HUES48 (cell line): ENCODE measurements around the gene KIF17.
"Not testable (repeated sequence)": the region's sequence is repeated elsewhere in the genome, so short reads cannot be mapped to it uniquely, and the experiment has no call there.

Experiments used
- H3K27ac ChIP-seq: one replicate; pipeline ENCODE4 v1.7.0; 2013; ENCODE audit warnings: low read depth, low read length, inconsistent platforms
- H3K27me3 ChIP-seq: 2 replicates; pipeline ENCODE4 v1.6.1; 2013; ENCODE audit warnings: mild to moderate bottlenecking, low read length; ENCODE audit not compliant: control insufficient read depth, insufficient read depth
- H3K36me3 ChIP-seq: 2 replicates; pipeline ENCODE4 v1.6.1; 2013; ENCODE audit warnings: low read length; ENCODE audit not compliant: control insufficient read depth, insufficient read depth
- H3K4me1 ChIP-seq: 2 replicates; pipeline ENCODE4 v1.6.1; 2013; ENCODE audit warnings: mild to moderate bottlenecking, low read length; ENCODE audit not compliant: control insufficient read depth, insufficient read depth
- H3K4me3 ChIP-seq: 2 replicates; pipeline ENCODE4 v1.5.1; 2013; ENCODE audit warnings: mild to moderate bottlenecking, low read depth, low read length
- H3K9ac ChIP-seq: 2 replicates; pipeline ENCODE4 v1.6.1; 2013; ENCODE audit warnings: mild to moderate bottlenecking, low read depth, low read length, moderate library complexity
- H3K9me3 ChIP-seq: 2 replicates; pipeline ENCODE4 v1.6.1; 2013; ENCODE audit warnings: low read length; ENCODE audit not compliant: control insufficient read depth, insufficient read depth

Gene KIF17

DNA sequence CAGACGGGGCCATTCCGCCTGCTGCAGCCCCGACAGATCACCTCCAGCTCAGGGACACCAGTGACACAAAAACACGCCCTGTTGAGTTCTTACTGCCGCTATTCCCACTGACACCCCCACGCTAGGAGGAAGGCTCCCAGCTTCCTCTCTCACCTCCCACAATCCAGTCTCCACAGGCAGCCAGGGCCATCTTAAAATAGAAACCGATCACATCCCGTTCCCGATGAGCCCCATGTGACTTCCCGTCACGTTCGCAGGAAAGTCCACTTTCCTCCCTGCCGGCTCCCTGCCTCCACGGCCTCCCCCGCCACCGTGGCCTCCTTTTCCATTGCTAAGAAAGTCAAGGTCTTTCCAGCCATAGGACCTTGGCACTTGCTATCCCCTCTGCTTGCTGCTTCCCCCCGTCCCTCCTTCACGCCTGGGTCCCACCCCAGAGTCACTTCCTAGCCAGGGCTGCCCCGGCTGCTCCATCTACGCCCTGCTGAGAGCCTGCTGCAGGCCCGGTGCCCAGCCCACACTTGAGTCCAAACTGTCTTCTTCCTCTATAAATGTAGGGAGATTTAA, 32.6 kb downstream of the KIF17 start:
- no peaks in the 10 kb centered on the region for H3K27me3 ChIP-seq
- H3K9ac ChIP-seq = no peak overlapping the region
- peaks cover 16% of the 10 kb centered on the region for H3K36me3 ChIP-seq
- H3K27ac ChIP-seq = no peak overlapping the region
- no peaks in the 10 kb centered on the region for H3K9me3 ChIP-seq
- H3K4me3 ChIP-seq = no peak overlapping the region
- H3K4me1 ChIP-seq = no peaks in the 10 kb centered on the region

DNA sequence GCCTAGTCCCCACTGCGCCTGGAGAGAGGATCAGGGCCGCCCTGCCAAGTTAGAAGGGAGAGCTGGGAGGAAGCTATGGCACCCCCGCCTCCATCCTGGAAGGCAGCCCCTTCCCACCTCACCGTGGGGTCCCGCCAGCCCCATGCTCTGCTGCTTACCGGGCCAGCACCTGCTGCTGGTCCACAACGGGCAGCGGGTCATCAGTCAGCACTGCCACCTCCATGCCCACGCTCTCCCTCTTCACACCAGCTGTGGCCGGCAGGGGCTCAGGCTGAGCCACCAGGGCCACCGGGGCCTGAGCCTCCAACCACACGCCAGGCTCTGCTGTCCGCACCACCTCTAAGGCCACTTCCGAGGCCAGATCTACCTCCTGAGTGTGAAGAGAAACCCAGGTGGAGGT, 33.2 kb downstream of the KIF17 start:
- H3K27me3 ChIP-seq = no peaks in the 10 kb centered on the region

DNA sequence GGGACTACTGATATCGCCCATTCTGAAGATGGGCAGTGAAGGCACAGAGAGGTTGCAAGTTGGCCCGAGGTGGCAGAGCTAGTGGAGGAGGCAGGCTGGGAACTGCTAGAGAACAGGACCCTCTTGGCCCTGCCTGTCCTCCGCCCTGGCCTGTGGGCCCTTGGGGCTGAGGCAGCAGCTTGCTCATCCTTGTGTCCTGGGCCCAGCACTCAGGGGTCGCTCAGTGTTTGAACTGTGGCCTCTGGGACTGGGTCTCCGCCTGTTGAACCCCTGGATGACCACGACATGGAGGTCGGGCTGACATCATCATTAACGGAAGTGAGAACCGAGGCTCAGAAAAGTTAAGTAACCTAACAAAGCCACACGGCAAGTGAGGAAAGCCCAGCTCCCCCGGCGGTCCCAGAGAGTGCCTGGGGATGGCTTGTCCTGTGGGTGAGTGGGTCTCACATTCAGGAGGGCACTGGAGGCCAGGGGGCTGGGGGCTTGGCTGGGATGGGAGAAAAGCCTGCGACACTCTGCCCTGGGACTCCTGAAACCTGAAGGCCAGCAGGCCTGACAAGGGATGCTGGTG, 33.7 kb downstream of the KIF17 start:
- Histone ChIP-seq H3K4me3 (no peak overlapping the region), H3K27ac (no peak overlapping the region), H3K9ac (no peak overlapping the region), H3K9me3 (no peaks in the 10 kb centered on the region), H3K4me1 (no peaks in the 10 kb centered on the region), H3K36me3 (peaks cover 13% of the 10 kb centered on the region; the same call in 1 of the 2 replicates), H3K27me3 (no peaks in the 10 kb centered on the region)

More for the DNA sequence above, 33.2 kb downstream of the KIF17 start:
- Histone ChIP-seq H3K4me1 (no peaks in the 10 kb centered on the region), H3K4me3 (no peak overlapping the region), H3K9me3 (no peaks in the 10 kb centered on the region), H3K36me3 (peaks cover 13% of the 10 kb centered on the region; the same call in 1 of the 2 replicates), H3K9ac (no peak overlapping the region), H3K27ac (no peak overlapping the region)

DNA sequence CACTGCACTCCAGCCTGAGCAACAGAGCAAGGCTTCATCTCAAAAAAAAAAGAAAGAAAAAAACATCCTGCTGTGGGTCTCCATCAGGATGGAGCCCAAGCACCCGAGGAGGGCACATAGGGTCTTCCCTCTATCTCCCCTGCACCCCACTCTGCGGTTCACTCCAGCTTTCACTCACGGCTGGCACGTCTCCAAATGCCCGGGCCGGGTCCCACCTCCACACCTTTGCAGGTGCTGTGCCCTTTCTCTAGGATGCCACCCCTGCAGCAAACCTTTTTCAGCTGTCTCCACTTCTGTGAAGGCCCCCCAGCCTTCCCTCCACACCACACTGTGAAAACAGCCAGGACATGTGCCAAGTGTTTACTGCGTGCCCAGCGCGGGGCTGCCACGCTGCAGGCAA, 34.2 kb downstream of the KIF17 start:
- no peaks in the 10 kb centered on the region for H3K27me3 ChIP-seq
- no peaks in the 10 kb centered on the region for H3K4me1 ChIP-seq
- no peak overlapping the region for H3K9ac ChIP-seq
- H3K4me3 ChIP-seq = no peak overlapping the region
- H3K9me3 ChIP-seq = no peaks in the 10 kb centered on the region
- H3K27ac ChIP-seq = no peak overlapping the region
- H3K36me3 ChIP-seq = peaks cover 9% of the 10 kb centered on the region; the same call in 1 of the 2 replicates

DNA sequence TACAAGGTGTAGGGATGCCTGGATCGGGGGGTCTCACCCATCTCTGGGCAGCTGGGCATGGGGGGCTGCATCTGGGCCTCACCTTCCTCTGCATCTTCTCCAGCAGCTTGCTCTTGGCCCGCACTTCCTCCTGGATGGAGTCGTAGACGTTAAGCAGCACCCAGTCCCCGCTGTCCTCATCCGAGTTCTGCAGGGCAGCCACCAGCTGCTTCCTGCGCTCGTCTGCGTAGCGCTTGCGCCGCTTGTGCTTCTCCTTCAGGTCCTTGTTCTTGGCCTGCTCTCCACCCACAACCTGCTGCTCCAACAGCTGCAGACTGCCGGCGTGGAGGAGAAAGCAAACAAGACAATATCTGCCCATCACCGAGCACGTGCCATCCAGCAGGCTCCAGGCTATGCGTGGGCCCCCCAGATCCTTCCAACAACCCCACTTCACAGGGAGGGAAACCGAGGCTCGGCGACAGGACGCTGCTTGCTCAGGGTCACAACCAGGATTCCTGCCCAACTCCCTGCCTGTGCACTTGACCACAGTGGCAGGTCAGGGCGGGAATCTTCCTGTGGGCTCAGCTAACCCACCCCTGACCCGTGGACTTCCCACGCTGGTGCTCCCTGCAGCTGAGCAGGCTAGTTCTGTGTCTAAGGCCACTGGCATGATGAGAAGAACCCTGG, 35.1 kb downstream of the KIF17 start:
- no peak overlapping the region for H3K9ac ChIP-seq
- H3K27me3 ChIP-seq = no peaks in the 10 kb centered on the region
- no peak overlapping the region for H3K27ac ChIP-seq
- no peaks in the 10 kb centered on the region for H3K4me1 ChIP-seq
- H3K4me3 ChIP-seq = no peak overlapping the region
- H3K36me3 ChIP-seq = peaks cover 11% of the 10 kb centered on the region; the same call in 1 of the 2 replicates
- no peaks in the 10 kb centered on the region for H3K9me3 ChIP-seq

DNA sequence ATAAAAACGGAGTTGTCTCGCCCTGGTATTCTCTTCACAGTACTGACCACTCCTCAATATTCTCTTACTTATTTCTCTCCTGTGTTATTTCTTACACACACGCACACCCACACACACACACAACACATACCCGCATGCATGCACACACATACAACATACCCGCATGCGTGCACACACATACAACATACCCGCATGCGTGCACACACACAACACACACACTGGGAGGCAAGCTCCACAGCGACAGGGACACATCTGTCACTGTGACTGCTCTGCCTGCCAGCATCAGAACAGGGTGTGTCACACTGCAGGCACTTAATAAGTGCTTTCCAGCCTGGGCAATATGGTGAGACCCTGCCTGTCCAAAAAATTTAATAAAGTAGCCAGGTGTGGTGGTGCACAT, 35.8 kb downstream of the KIF17 start:
- H3K9me3 ChIP-seq = no peaks in the 10 kb centered on the region
- H3K27ac ChIP-seq = no peak overlapping the region
- H3K4me1 ChIP-seq = no peaks in the 10 kb centered on the region
- no peaks in the 10 kb centered on the region for H3K27me3 ChIP-seq
- no peak overlapping the region for H3K9ac ChIP-seq
- no peak overlapping the region for H3K4me3 ChIP-seq
- H3K36me3 ChIP-seq = peaks cover 16% of the 10 kb centered on the region; the same call in 1 of the 2 replicates

DNA sequence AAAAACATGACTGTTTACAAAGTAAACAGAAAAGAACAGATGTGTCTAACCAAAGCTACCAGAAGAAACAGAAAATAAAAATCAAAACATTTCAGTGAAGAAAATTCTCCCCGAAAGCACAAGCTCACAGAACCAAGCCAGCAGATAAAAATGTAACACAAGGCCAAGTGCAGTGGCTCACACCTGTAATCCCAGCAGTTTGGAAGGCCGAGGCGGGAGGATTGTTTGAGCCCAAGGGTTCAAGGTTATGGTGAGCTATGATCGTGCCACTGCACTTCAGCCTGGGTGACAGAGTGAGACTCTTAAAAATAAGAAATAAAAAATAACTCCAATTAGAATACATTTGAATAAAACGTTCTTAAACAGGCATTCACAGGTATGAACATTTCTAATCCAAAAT, 37.5 kb downstream of the KIF17 start:
- Histone ChIP-seq H3K36me3 (peaks cover 16% of the 10 kb centered on the region; the same call in 1 of the 2 replicates), H3K9ac (no peak overlapping the region), H3K27me3 (no peaks in the 10 kb centered on the region), H3K27ac (no peak overlapping the region), H3K4me1 (no peaks in the 10 kb centered on the region), H3K4me3 (no peak overlapping the region), H3K9me3 (no peaks in the 10 kb centered on the region)

DNA sequence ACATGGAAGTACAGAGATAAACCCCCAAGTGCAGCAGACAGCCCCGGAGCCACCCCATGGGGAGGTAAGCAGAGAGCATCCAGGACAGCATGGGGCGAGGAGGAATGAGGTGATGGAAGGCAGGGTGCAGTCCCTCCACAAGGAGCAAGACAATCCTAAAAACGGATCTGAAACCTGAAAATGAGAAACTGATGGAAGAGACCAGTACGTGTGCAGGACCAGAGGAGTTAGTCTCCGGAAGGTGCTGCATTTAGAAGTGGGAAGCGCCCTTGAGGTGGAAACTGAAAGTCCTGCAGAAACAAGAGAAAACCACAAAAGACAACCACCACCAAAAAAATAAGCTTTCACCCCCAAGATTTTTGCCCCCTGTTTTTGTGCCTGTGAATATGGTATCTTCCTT, 39.2 kb downstream of the KIF17 start:
- H3K4me1 ChIP-seq = no peaks in the 10 kb centered on the region
- H3K4me3 ChIP-seq = no peak overlapping the region
- H3K36me3 ChIP-seq = peaks cover 16% of the 10 kb centered on the region; the same call in 1 of the 2 replicates

DNA sequence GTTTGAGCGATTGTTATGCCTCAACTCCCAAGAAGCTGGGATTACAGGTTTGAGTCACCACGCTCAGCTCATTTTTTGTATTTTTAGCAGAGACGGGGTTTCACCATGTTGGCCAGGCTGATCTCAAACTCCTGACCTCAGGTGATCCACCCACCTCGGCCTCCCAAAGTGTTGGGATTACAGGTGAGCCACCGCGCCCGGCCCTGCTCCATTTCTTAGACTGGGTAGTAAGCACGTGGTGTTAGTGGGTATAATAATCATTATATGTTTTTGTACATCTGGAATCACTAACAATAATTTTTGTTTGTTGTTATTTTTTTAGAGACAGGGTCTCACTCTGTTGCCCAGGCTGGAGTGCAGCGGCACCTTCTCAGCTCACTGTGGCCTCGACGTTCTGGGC, 44.2 kb downstream of the KIF17 start:
- H3K4me1 ChIP-seq, H3K4me3 ChIP-seq, H3K27me3 ChIP-seq, H3K9me3 ChIP-seq, H3K9ac ChIP-seq, H3K27ac ChIP-seq: not testable (repeated sequence)
- H3K36me3 ChIP-seq = peaks cover 11% of the 10 kb centered on the region; the same call in 1 of the 2 replicates

More for the DNA sequence above, 39.2 kb downstream of the KIF17 start:
- H3K27ac ChIP-seq = no peak overlapping the region
- H3K27me3 ChIP-seq = no peaks in the 10 kb centered on the region
- H3K9me3 ChIP-seq = no peaks in the 10 kb centered on the region
- no peak overlapping the region for H3K9ac ChIP-seq

DNA sequence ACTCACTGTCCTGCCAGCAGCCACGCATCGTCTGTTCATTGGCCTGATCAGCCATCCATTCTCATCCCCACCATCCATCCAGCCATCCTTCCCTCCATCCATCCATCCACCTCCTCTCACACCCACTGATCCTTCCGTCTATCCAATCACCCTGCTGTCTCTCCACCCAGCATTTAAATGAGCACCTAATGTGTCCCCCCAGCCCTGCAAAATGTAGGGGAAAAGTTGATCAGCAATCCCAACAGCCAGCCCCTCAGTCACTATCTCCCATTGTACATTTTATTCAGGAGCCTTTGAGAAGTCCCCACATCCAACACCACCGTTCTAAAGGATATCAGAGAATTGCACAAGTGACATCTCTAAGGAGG, 45.6 kb downstream of the KIF17 start:
- H3K9ac ChIP-seq = no peak overlapping the region
- H3K27ac ChIP-seq = no peak overlapping the region
- no peak overlapping the region for H3K4me3 ChIP-seq
- H3K9me3 ChIP-seq = no peaks in the 10 kb centered on the region
- H3K27me3 ChIP-seq = no peaks in the 10 kb centered on the region
- H3K36me3 ChIP-seq = peaks cover 8% of the 10 kb centered on the region; the same call in 1 of the 2 replicates
- no peaks in the 10 kb centered on the region for H3K4me1 ChIP-seq

DNA sequence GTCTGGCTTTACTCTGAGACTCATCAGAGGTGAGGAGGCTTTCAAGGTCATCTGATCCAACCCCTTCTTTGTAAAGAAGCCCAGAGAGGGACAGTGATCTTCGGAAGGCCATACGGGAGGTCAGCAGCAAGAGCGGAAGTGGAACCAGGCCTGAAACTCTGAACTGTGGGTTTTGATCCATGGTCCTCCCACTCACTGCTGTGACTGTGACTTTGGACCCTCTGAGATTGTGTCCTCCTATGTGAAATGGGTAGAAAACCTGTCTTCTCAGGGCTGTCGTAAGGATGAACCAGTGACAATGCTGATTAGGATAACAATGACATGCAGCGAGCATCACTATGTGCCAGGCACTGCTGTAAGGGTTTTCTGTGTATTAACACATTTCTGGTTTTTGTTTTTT, 46.9 kb downstream of the KIF17 start:
- no peak overlapping the region for H3K4me3 ChIP-seq
- H3K27me3 ChIP-seq = no peaks in the 10 kb centered on the region
- H3K27ac ChIP-seq = no peak overlapping the region
- no peak overlapping the region for H3K9ac ChIP-seq
- H3K4me1 ChIP-seq = no peaks in the 10 kb centered on the region
- H3K9me3 ChIP-seq = no peaks in the 10 kb centered on the region
- peaks cover 5% of the 10 kb centered on the region; the same call in 1 of the 2 replicates for H3K36me3 ChIP-seq
